CD4-positive, alpha-beta T cell treated with Interleukin-17A for 4 hours (primary cell): ENCODE results near the gene FBXW8.

ENCODE experiments used
- DNase-seq: peaks from one replicate; pipeline ENCODE4 v3.0.0-alpha.2; 2020; ENCODE audit warnings: mixed read lengths

FBXW8 gene

DNA sequence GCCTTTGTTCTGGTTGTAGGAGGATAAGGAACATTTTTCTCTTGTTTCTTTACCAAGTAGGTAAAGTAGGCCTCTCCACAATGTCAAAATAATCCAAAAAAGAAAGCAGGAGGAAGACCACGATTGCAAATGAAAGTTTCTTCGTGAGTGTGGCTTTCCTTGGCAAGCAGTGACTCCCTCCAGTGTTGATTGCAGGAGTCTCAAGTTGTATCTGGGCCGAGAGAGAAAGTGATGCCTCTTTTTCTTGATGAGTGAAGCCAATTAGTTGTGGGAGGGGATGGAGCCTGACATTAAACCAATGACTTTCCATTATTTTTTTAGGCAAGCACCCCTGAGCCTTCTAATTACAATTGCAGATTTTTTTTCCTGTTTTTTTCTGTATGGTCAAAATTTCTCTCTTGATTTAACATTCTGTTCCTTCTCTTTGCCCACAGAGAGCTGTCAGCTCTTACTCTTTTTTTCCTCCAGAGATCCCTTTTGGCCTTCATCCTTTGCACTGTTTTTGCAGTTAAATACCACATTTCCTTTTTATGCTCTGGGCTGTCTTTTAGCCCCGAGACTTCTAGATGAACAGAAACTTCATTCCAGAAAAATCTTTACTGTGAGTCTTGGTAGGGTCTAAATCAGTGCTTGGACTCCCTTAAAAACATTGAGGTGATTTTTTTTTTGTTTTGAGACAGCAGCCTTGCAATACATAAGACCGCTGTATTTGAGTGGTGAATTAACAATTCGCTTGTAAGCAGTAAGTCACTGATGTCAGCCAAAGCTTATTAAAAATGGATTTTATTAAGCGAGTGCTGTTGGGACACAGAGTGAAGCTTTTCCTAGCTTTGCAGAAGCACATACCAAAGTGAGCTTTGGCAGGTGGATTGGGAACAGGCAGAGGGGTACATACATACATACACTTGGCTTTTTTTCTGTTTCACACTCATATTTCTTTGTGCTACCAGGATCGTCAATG, 15.8 kb downstream of the FBXW8 start:
- DNase-seq, result no peak

DNA sequence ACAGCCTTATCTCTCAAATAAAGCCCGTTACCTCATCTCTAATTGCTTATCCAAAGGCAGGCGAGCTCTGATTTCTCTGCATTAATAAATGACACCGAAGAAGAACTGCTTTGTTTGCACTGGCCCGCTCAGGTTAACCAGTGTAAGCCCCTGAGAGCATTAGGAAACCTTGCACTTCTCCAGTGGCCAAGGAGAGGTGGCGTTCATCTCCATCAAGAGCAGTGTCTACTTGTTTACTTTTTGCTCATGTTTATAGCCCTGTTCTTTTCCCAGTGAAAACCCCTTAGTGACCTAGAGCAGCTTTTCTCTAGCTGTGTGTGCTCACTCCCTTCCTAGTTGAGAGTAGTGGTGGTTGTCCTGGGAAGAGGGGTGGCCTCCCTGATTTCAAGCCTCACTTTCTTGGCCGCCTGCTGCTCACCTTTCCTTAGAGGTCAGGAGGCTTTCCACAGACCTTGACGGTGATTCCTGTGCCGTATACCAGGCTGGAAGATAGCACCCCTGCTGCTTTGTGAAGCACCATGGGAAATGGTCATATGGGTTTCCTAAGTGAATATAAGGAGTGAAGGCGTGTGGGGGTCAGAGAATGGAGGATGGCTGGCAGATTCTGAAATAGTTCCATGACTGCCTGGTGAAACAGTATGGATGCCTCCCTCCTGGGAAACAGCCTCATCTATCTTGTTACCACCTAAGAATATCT, 16.6 kb downstream of the FBXW8 start:
- no peak for DNase-seq

DNA sequence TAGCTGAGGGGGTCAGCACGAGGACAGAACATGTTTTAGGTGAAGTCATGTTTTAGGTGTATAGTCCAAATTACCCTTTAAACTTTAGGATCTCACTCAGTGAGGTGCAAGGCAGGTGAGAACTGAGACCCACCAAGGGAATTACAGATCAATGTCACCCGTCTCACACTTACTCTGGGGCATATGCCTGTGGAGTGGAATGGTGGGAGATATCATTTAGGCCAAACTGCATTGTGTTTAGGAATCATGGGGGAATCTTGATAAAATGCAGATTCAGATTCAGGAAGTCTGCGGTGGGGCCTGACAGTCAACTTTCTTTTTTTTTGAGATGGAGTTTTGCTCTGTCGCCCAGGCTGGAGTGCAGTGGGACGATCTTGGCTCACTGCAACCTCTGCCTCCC, 17.8 kb downstream of the FBXW8 start:
- DNase-seq, result no peak

DNA sequence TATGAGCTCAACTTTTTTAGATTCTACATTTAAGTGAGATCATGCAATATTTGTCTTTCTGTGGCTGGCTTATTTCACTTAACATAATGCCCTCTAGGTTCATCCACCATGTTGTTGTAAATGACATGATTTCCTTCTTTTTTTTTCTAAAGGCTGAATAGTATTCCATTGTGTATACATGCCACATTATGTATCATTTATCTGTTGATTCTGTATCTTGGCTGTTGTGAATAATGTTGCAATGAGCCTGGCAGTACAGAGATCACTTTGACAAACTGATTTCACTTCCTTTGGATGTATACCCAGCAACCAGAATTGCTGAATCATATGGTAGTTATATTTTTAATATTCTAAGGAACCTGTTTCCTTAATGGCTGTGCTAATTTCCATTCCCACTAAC, 19.1 kb downstream of the FBXW8 start:
- DNase-seq, result no peak

DNA sequence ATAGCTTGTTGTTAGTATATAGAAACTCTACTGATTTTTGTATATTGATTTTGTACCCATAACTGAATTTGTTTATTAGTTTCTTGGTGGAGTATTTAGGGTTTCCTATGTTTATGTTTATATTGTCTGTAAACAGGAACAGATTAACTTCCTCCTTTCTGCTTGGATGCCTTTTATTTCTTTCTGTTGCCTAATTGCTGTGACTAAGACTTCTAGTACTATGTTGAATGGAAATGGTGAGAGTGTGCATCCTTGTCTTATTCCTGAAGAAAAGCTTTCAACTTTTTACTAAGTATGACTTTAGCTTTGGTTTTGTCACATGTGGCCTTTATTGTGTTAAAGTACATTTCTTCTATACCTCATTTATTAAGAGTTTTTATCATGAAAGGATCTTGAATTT, 20.9 kb downstream of the FBXW8 start:
- no peak for DNase-seq

DNA sequence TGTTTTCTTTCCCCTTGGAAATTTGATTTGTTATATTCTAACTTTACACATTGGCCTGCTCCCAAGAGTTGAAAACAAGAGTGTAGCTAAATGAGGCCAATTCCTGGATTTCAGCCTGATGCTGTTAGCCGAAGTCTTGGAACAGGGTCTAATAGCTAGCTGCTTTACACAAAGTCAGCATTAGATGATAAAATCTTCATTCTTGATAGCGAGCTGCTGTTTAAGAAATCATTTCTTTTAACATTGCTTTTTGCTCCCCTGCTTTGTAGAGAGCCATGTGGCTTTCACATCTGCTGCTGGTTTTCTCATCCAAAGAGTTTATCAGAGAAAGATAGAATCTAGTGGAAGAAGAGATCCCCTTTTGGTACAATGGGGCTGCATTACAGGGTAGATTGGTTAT, 22.3 kb downstream of the FBXW8 start:
- no peak for DNase-seq

DNA sequence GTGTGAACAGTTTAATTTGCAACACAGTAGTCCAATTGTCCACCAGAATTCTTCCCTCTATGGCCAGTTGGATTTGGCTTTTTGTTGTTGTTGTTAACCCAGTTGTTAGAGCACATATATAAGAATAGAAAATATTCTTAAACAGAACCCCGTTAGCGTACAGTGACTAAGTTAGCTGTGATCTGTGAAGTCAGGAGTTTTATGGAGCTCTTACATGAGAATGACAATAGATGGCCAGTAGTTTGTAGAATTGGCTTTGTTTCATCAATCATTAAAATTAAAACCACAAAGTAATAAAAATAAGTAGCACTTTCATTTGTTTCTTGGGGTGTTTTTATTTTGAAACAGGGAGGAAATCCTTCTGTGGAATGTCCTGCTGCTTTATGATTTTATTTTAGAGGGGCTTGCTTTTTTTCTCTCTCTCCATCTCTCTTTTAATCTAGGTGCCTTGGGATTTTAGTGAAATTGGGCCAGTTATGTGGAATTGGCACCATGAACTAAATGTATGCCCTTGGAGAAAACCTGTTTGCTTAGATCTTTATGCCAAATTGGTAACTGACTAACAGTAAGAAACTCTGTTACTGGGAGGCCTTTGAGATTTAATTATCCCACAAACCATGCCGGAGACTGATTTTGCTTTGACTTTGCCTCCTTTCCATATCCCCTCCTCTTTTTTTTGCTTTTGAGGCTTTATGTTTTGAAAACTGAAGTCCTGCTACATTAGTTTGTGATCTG, 22.9 kb downstream of the FBXW8 start:
- no peak for DNase-seq

DNA sequence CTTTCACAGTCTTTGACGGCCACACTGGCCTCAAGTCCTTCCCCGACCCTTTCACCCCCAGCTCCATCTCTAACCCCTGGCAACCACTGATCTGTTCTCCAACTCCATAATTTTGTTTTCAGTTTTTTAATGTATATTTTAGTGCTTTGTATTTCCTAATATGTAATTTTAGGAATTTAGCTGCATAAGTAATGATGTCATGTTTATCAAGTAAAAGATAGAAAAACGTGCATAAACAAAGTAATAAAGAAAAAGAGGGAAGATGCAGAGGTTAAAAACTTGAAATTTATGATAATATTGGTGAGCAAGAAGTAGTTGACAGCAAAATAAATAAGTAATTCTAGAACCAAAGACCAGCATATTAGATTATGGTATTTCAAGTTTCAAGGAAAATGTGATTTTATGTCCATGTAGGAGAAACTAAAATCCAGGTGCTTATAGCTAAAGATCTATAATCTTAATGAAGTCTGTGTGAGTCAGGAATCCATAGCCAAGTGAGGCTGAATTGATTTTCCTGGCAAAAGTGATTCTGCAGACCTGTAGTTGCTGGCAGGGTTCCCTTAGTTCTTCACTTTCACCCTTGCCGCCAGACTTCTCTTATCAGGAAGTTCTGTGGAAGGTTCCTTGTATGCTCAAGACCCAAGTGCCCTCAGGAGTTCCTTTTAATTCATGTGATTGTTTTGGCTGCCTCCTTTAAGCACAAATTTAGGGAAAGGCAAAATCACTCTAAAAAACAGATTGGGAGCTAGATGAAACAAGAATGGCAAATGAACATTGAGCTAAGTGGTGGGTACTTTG, 24.4 kb downstream of the FBXW8 start:
- DNase-seq, result no peak

DNA sequence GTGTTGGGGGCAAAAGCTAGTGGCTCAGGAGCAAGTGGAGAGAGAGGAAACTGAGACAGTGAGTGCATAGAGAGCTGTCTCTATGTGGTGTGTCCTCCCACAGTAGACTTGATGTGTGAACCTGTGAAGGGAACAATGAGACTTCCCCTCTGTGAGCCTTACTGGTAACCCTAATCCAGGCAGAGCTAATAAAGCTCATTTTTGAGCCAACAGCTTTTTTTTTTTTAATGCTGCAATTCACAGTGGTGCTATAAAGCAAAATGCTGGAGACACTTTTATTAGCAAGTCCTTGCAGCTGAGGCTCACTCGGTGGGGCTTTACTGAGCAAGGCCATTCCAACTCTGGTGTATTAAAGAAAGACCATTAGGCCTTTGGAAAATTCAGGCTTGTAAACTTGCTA, 26.9 kb downstream of the FBXW8 start:
- DNase-seq, result no peak

DNA sequence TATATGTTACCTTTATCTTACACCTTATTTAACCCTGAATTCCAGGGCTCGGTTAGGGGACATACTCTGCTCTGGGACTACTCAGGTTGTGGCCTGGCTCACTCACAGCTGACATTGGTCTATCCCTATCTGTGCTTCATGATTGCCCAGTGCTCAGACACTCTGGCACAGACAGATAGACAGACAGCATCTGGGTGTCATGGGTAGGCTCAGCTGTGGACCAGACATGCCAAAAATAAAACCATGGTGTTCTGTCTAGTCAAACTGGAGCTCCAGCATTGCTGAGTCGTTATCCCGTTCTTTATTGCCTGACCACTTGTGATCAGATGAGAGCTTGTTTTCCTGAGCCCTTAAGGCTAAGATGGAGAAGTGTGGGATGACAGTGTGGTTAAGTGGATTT, 29.0 kb downstream of the FBXW8 start:
- no peak for DNase-seq

DNA sequence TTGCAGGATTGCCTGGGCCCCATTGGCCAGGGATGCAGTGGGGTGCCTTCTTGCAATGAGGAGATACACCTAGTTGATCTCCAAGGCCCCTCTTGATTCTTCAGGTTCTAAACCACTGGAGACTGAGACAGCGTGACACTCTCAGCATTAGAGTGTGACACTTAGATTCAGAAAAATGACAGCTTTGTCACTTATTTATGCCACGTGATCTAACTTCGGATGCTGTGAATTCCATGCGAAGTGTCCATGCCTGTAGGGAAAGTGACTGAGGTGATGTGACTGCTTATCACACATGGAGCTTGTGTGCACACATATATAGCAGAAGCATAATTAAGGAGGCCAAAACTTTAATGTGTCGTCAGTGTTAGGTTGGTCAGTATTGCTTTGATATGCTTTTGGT, 30.4 kb downstream of the FBXW8 start:
- DNase-seq, result no peak

DNA sequence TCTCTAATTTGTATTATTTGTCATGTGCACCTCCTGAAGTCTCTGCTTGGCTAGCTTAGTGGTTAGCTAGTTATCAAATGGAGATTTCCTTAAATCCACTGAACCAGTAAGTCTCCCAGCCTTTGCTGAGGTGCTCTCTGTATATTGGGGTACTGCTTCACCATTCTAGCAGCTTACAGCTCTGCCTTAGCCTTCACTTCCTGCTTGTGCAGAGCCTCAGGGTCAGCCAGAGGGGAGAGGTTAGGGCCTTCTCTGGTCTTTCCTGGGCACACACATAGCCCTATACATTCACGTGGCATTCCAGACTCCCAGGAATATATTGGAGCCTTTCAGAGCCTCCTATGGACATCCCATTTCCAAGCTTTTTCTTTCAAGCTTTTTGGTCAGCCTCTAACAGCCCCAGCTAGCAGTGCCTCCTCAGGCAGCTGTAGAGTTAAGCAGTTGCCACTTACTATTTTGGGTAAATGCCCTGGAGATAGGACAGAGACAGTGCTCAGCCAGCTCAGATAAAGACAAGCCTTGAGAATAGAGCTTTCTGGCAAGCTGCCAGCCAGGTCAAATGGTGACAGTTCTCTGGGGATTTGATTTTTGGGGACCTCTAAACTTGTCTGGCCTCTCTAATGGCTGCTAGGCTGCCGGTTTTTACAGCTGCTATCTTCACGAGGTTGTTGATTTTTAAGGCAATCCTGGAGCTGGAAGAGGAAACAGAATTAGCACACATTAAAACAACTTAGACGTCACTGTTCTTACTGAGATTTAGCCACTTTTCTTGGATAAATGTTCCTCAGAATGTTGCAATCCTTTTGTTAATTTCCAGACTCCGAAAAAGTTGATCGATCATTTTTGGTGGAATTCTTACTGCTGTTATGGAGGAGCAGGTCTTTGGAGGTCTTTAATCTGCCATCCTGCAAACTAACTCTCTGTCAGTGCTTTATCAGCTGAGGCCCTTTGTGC, 32.9 kb downstream of the FBXW8 start:
- no peak for DNase-seq

DNA sequence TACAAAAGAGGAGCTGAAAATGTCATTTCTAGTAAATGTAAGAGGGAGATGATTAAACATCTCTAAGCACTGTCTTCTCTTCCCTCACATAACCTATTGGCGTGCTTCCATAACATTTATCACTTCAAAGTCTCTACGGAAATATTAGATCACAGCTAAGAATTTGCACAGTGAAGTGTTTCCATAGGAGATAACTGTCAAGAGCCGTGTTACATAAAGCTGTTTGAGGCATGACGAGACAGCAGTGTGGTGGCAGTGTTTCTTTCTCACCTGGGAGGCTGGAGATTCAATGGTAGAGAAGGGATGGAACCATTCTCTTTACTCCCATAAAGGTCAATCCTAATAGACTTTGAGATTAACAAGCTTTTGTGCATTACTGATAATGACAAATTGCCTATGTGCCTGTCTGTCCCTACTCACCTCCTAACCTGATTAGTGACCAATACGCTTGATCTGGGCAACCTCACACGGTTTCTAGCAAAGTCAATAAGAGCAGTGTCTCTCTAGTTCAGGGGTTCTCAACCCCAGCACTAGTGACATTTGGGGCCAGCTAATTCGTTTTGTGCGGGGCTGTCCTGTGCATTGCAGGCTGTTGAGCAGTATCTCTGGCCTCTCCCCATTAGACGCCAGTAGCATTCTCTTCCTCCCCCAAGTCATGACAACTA, 35.3 kb downstream of the FBXW8 start:
- no peak for DNase-seq

DNA sequence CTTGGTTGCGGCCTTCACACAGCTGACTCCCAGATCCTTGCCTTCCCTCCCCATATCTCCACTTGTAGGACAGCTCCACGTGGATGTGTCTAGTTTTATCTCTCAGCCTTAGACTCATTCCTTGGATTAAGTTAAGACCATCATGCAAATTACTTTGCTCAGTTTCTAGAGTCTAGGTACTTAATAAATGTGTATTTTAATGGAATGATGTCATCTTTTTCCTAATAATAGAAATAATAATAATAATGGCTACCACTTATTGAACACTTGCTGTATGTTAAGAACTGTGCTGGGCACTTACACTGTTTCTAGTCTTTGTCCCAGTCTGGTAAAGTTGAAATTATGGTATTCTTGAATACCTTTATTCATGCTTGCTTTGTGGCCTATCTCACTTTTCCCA, 37.5 kb downstream of the FBXW8 start:
- DNase-seq, result no peak

DNA sequence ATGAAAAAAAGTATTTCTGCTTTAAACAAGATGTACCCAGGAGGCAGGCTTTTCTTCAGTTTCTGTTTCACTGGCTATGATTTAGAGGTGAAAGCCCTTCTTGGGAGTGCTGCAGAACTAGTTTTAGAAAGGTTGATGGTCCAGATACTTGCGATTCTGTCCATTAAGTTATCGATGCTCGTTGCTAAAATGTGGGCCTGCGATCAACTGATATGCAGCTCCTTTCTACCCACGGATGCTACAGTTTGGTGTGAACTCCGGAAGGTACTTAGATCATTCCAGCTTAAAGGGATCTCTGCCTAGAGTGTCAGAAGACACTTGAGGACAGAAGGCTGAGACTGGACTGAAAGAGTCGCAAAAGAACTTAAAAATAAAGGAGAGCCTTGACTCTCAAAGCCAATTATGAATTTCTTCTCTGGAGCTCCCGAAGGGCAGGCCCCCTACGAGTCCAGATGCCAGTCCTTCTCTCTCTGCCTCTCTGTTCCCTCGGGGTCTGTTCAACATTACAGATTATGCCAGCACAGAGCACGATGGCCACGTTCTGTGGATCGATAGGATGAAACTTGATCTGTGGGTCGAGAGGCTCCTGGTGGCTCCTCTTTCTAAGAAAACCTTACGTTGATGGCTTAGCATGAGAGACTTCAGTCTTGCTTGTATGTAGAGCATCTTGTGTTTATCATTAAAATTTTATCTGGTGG, 40.0 kb downstream of the FBXW8 start:
- DNase-seq, result no peak

DNA sequence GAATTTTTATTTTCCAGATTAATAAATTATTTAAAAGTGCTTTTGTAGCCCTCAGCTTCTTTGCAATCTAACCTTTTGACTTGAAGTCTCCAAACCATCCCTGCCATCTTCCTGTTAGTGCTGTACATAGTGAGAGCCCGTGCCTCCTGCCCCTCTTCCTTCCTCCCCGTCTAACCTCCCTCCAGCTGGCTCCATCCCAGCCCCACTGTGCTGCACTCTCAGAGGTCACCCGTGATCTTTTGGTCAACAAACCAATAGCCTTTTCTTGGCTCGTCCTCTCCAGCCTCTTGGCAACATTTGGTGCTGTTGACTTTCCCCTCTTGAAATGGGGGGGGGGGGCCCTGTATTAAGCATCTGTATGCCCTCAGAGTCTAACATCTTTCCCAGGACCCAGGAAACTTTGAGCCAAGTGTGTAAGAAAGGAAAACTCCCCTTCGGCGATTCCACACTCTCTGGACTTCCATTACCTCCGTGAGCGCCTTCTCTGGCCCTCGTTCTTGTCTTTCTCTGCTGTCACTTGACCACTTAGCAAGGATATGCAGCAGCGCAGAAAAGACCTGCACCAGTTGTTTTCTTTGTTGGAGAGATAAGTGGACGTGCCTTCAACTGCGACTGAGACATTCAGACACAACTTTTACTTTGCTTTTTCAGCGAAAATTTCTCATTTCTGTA, 44.1 kb downstream of the FBXW8 start:
- DNase-seq, result no peak

DNA sequence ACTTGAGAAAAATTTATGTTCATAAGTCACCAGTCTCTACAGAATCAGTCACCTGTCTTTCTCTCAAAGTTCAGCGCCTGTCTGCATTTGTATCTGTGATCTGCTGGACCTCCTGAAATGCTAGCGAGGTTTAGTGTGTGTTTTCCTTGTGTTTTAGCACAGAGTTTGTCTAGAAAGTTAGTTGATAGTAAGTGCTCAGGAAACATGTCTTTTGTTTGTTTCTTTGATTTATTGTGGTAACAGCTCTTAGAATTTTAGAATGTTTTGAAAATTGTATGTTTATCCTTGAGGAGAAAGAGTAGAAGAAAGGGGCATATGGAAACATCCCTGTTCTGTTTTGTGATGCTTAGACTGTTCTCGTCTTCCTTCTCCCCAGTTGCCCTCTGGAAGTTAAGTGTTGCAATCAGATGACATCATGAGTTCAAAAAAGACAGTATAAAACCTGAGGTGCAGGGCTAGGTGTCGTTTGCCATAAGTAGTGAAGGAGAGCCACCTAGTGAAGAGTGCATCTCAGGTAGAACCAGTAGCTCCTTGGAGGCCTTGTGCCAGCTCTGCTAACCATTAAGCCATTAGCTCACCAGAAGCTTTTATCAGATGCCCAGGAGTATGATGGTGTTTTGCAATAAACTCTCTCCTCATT, 44.8 kb downstream of the FBXW8 start:
- DNase-seq, result peak; percentile 27

DNA sequence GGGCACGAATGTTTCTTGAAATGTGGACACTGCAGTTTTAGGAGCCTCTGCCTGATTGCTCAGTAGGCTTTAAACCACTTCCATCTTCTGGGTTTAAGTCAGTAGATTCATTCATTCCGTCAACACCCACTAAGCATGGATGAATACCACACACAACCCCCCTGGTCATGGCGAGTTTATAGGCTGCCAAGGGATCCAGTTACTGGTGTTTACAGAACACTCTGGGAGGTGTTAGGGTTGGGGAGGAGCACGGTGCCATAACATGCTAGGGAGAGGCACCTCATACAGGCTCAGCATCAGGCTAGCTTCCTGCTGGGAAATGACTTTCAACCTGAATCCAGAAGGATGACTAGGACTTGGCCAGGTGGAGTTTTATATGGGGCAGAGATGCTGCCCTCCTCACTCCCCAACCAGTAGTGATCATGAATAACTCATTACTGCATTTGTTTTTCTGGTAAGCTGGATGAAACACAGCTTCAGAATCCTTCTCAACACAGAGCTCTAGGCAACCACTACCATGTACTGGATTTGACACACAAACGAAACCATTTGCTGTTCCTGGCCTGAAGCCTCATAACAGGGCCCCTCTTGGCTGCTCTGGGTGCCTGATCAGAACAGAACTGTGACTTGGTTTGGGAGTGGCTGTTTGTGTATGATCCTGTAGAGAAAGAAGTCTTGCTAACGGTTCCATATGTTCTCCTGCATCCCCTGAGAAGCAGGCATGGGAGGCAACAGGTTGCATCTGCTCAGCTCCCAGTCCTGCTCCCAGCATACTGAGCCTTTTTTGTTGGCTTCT, 47.9 kb downstream of the FBXW8 start:
- DNase-seq, result no peak

DNA sequence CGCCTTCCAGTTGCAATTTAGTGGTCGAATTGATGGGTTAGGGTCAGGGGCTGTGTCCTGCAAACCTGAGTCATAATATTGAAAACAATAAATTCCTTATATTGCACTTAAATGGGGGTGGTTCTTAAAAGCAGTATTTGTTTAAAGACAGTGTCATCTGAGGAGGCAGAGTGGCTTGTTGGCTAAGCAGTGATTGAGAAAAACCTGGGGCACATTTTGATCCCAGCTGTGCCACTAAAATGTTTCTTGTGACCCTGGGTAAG, 48.4 kb downstream of the FBXW8 start:
- DNase-seq, result no peak
